GM19463 (cell line): ENCODE measurements around the gene EGFL6.
"Not testable (repeated sequence)": the region's sequence is repeated elsewhere in the genome, so short reads cannot be mapped to it uniquely, and the experiment has no call there.

Experiments used
- ATAC-seq: cut with Tn5 transposase; IDR thresholded peaks from one replicate; pipeline ENCODE4 v1.9.1; 2021; ENCODE audit warnings: mild to moderate bottlenecking, moderate library complexity; ENCODE audit not compliant: unreplicated experiment

EGFL6 gene

DNA sequence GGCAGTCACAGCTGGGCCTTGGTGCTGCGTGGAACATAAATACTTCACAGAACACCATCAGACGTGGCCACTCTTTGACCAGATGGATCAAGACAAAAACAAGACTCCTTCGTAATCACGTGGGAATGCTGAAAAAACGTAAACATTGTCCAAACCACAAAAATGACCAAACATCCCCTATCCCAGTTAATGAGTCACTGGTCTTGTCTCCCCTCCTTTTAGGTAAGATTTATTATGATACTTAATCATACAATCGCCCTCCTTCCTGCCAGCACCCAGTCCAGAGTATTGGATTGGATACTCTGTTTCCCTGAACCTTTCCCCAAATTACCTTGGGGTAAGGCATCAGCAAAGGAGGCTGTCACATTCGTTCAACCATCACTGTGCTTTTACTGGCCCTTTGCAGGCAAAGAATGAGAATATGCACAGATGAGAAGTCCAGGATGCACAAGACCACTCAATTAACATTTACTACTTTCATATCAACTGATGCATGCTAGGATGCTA lies 82.9 kb downstream of the EGFL6 start:
- ATAC-seq = no peak

DNA sequence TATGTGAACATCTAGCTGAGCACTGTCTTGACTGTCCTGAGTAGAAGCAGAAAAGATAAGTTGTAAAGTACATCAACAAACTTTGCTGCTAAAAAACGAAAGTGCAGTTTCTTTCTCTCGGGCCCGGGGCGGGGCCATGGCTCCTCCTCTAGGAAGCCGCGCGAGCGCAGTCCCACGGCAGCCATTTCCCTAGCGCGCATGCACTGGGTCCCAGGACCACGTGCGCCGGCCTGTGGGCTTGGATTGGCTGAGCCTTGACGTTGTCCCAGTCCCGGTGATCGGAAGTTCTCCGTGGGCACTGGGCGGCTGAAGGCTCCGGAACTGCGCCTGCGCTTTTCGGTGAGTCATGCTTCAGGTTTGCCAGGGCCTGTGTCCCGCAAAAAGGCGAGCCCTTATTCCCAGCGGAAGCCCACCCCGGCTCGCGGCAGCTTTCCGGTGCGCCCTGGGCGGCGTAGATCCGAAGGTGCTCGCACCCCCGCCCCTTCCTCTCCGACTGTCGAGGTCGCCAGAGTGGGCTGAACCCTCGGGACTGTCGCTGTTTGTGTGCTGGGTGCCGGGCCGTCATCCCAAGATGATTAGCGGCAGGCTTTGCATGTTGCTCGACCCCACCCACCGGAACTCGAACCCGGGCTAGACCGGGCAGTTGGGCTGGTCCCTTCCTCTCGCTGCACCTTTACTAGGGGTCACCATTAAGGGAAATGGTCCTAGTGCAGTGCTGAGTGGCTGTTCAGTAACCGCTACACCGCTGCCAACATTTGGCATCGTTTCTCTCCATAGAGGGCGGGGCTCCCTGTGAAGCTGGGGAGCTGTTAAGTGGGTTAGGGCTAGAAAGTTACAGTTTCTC lies 83.7 kb downstream of the EGFL6 start, which contains the start of gene TCEANC:
Gene TCEANC (plus strand): TSS at position 292 of the 844 bp plus-strand sequence. CDS start 9,368 bp downstream, outside the sequence.
- peak; percentile 94 for ATAC-seq

DNA sequence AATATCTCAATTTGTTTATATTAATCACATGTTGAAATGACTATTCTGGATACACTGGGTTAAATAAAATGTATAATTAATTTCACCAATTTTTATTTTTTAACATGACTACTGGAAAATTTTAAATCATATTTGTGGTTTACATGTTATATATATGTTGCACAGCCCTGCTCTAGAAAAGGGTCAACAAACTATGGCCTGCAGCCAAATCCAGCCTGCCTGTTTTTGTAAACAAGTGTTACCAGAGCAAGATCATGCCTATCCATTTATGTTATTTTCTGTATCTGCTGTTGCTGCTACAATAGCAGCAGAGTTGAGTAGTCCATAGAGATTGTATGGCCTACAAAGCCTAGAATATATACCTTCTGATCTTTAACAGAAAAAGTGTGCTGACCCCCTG lies 84.7 kb downstream of the EGFL6 start:
- ATAC-seq = no peak

DNA sequence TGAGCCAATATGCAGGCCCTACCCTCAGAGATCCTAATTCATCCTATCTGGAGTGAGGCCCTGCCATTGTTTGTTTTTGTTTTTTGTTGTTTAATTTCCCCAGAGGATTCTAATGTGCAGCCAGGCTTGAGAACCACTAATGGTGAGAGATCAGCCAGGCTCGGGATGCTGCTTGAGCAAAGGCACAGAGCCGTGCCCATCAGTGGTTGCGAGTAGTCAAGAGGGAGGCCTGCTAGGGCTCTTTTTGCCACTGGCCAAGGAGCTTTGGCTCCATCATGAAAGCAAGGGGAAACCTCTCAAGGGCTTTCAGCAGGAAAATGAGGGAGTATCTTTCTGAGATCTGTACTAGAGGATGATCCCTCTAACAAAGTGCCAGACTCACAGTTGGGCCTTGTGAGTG lies 86.3 kb downstream of the EGFL6 start:
- ATAC-seq = no peak

- no peak for ATAC-seq
Observed at GRCh38 chrX:13658602-13659001, 89.2 kb downstream of the EGFL6 start.

DNA sequence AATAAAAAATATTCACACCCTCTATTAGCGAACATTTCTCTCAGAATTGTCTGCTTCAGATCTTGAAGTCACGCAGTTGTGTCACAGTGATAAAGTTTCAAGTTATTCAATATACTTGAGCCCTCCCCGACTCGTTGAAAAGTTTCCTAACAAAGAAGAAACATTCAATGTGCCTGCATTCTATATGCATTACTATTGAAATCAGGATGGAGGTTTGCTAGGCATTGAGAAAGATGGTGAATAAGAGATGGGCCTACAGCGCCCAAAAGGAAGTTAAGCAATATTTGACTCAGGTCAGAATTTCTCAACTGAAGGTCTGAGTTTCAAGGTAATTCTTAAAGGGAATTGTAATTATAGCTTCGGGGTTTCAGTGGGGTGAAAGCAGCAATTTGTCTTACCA lies 89.7 kb downstream of the EGFL6 start:
- no peak for ATAC-seq

DNA sequence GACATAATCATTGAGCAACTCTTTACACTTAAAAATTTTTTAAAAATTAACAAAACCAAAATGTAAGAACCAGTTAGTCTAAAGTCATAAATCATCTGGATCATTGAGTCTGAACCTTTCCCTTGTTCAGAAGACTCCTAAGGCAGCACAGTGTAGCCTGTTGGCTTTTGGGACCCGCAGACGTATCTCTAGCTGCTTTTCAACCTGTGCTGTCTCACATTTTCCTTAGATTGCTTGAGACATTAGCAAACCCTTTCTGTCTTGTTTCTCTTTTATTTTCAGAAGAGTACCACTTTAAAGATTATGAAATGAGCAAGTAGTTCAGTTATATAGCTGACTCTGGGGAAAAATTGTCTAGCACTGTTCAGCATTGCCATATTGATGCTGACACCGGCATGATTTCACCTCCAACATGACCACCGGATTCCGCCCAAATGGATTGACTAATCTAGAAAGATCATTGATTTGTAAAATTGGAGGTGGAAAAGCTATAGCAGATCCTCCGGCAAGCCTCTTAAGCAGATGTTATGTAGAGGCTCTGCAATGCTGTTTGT lies 92.4 kb downstream of the EGFL6 start:
- no peak for ATAC-seq

DNA sequence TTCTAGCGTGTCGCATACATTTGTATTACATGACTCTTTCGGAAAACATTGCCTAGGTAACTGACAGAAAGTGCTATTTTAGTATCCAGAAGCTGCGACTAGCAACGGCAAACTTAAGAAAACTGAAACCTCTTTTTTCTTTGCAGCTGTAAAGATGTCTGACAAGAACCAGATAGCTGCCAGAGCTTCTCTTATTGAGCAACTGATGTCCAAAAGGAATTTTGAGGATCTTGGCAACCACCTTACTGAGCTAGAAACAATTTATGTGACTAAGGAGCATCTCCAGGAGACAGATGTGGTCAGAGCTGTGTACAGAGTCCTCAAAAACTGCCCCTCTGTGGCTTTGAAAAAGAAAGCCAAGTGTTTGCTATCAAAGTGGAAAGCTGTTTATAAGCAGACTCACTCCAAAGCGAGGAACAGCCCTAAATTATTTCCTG lies 93.0 kb downstream of the EGFL6 start:
- ATAC-seq = no peak

- ATAC-seq = no peak
Observed at GRCh38 chrX:13664020-13664419, 94.6 kb downstream of the EGFL6 start.

GRCh38 chrX:13666836-13667235 lies 97.4 kb downstream of the EGFL6 start:
- ATAC-seq = no peak

DNA sequence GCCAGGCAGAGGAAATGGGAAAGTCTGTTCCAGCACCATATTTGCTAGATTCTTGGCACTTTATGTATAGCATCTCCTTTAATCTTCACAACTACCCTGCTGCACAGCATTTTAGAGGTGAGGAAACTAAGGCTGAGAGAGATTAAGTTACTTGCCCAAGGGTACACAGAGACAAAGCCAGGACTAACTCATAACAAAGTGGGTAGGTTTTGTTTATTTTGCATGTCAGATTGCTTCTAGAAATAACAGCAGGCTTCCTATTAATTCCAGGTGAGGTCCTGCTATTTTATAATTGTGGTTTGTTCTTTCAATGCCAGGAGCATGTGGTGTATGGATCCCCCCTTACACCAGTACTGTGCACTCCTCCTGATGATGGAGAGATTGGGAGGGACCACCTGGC lies 98.5 kb downstream of the EGFL6 start:
- no peak for ATAC-seq

- ATAC-seq = peak; percentile 72
Observed at GRCh38 chrX:13669246-13669737, 99.9 kb downstream of the EGFL6 start.

DNA sequence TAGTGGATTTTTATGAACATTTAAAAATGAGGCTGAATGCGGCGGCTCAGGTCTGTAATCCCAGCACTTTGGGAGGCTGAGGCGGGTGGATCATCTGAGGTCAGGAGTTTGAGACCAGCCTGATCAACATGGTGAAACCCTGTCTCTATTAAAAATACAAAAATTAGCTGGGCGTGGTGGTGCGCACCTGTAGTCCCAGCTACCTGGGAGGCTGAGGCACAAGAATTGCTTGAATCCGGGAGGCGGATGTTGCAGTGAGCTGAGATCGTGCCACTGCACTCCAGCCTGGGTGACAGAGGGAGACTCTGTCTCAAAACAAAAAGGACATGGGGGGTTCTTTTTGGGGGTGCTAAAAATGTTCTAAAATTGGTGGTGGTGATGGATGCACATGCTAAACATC lies 100.4 kb downstream of the EGFL6 start:
- not testable (repeated sequence) for ATAC-seq

DNA sequence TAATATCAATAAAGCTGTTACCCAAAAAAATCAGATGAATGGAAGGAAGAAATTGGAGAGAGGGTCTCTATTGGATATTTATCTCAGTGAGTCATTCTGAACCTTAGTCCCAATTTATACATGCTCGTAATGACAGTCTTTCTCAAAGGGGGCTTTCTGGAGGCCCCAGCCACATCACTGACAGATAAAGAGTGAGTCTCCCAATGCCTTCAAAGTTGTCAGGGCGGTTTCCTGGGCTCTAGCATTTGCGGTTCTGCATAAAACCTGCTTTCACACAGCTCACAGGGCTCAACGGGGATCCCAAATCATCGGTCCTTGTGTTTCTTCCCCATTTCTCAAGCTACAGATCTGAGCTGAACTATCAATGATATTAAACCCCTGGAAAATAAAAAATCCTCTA lies 100.8 kb downstream of the EGFL6 start:
- no peak for ATAC-seq

GRCh38 chrX:13673016-13673415 lies 103.6 kb downstream of the EGFL6 start:
- no peak for ATAC-seq

DNA sequence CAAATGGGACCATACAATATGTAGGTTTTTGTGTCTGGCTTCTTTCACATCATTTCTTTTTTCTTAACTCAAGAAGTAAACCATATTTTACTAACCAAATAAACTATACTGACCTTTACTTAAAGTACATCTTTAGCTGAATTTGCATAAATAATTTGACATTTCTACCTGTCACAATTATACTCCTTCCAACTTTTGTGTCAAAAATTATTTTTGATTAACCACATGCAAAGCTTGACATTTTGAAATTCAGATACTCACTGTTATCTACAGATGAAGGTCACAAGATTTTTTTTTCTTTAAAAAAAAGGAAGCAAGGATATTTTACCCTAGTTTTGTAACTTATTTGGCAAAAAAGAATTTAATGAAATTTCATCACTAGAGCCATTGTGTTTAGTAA lies 107.5 kb downstream of the EGFL6 start:
- no peak for ATAC-seq

GRCh38 chrX:13679700-13680099 lies 110.3 kb downstream of the EGFL6 start:
- not testable (repeated sequence) for ATAC-seq

DNA sequence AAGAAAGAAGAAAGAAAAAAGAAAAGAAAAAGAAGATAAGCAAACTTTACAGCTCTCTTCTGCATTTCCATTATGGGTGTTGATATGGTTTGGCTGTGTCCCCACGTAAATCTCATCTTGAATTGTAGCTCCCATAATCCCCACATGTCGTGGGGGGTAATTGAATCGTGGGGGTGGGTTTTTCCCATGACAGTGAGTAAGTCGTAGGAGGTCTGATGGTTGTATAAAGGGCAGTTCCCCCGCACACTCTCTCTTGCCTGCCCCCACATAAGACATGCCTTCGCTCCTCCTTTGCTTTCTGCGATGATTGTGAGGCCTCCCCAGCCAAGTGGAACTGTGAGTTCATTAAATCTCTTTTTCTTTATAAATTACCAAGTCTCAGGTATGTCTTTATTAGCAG lies 112.2 kb downstream of the EGFL6 start:
- ATAC-seq = no peak
